ENCODE results near the gene VSIR.

Gene VSIR

DNA sequence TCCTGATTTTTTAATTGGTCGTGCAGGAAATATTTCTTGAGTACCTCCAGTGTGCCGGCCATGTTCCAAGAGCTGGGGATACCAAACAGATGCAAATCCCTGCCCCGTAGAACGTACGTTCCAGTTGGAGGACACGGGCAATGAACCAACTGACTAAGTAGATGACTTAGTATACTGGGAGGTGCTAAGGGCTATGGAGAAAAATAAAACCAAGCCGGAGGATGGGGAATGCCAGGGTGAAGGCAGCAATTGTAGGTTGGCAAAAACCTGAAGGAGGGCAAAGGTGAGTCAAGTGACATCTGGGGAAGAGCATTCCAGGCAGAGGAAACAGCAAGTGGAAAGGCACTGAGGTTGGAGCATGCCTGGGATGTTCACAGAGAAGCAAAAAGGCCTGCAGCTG is 6.8 kb upstream of the VSIR start:
- Histone ChIP-seq H3K9me3 (ENCODE audit: insufficient read depth, low read length) (no peaks in the 10 kb centered on the region), H3K4me3 (ENCODE audit: low read length) (no peak overlapping the region), H3K36me3 (replicated peaks; ENCODE audit: low read depth, low read length) (no peaks in the 10 kb centered on the region), H3K27me3 (ENCODE audit: low read depth, low read length) (peaks cover 5% of the 10 kb centered on the region; the same call in 1 of the 2 replicates), H3K4me1 (ENCODE audit: low read length) (peaks cover 17% of the 10 kb centered on the region), H2AFZ (ENCODE audit: low read depth, low read length) (no peak overlapping the region), H3K79me2 (ENCODE audit: low read length) (no peaks in the 10 kb centered on the region), H4K20me1 (ENCODE audit: insufficient read depth, low read length) (no peaks in the 10 kb centered on the region), H3K4me2 (ENCODE audit: low read length) (no peak overlapping the region), H3K9ac (ENCODE audit: low read length) (no peak overlapping the region), H3K27ac (ENCODE audit: low read length) (no peak overlapping the region)
- no peak for TF ChIP-seq EZH2phosphoT487 (IDR thresholded peaks at IDR 0.05; ENCODE audit: low read depth)
- TF ChIP-seq, protein P1, sequence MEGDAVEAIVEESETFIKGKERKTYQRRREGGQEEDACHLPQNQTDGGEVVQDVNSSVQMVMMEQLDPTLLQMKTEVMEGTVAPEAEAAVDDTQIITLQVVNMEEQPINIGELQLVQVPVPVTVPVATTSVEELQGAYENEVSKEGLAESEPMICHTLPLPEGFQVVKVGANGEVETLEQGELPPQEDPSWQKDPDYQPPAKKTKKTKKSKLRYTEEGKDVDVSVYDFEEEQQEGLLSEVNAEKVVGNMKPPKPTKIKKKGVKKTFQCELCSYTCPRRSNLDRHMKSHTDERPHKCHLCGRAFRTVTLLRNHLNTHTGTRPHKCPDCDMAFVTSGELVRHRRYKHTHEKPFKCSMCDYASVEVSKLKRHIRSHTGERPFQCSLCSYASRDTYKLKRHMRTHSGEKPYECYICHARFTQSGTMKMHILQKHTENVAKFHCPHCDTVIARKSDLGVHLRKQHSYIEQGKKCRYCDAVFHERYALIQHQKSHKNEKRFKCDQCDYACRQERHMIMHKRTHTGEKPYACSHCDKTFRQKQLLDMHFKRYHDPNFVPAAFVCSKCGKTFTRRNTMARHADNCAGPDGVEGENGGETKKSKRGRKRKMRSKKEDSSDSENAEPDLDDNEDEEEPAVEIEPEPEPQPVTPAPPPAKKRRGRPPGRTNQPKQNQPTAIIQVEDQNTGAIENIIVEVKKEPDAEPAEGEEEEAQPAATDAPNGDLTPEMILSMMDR (IDR thresholded peaks at IDR 0.05; ENCODE audit: low read depth, low read length): no peak

DNA sequence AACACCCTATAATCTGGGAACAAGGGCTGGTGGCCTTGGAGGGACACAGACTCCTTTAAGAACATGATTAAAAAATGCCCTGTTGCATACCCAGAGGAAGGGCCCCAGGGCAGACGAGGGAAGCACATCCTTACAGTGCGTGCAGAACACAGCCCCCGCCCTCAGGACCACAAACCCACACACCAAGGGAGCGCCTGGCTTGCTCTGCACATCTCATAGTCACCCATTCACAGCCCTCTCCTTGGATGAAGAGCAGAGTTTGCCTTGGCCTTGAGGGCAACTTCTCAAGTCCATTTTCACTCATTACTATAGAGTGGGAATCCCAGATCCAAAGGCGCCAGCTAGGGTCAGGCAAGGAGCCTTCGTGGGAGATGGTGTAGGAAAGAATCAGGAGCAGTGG is 6.3 kb upstream of the VSIR start:
- H3K4me1 ChIP-seq (ENCODE audit: low read length): peaks cover 22% of the 10 kb centered on the region
- no peak overlapping the region for H3K4me3 ChIP-seq (ENCODE audit: low read length)
- no peaks in the 10 kb centered on the region for H3K36me3 ChIP-seq (replicated peaks; ENCODE audit: low read depth, low read length)
- H3K27me3 ChIP-seq (ENCODE audit: low read depth, low read length): peaks cover 10% of the 10 kb centered on the region; the same call in 1 of the 2 replicates
- no peaks in the 10 kb centered on the region for H3K79me2 ChIP-seq (ENCODE audit: low read length)
- no peaks in the 10 kb centered on the region for H4K20me1 ChIP-seq (ENCODE audit: insufficient read depth, low read length)
- no peak overlapping the region for H3K9ac ChIP-seq (ENCODE audit: low read length)
- TF ChIP-seq, protein P1 (IDR thresholded peaks at IDR 0.05; ENCODE audit: low read depth, low read length): no peak
- no peak for TF ChIP-seq EZH2phosphoT487 (IDR thresholded peaks at IDR 0.05; ENCODE audit: low read depth)
- H3K27ac ChIP-seq (ENCODE audit: low read length): no peak overlapping the region
- no peak overlapping the region for H3K4me2 ChIP-seq (ENCODE audit: low read length)
- H2AFZ ChIP-seq (ENCODE audit: low read depth, low read length): no peak overlapping the region
- no peaks in the 10 kb centered on the region for H3K9me3 ChIP-seq (ENCODE audit: insufficient read depth, low read length)

DNA sequence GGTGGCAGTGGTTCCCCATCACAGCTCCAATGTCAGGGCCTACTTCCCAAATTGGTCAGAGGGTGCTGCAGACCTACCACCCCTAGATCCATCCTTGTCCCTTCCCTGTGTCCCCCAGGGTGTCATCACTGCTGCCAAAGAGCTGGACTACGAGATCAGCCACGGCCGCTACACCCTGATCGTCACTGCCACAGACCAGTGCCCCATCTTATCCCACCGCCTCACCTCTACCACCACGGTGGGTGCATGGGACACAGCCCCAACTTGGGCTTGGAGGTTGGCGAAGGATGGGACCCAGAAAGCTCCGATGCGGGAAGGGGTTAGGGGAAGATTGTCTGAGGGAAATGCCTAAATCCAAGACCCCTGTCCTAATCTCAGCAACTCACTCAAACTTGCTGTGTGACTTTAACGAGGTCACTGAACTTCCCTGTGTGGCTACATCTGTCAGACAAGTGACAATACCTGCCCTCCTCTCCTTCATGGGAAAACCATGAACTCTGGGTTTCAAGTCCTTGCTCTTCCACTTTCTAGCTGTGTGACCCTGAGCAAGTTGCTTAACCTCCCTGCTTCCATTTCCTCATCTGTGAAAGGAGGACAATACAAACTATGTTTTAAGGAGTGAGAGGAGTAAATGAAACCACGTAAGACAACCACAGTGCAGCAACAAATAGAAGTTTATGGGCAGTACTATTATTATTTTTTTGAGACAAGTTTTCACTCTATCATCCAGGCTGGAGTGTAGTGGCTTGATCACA is 4.9 kb upstream of the VSIR start:
- Histone ChIP-seq H4K20me1 (ENCODE audit: insufficient read depth, low read length) (no peaks in the 10 kb centered on the region), H3K36me3 (replicated peaks; ENCODE audit: low read depth, low read length) (no peaks in the 10 kb centered on the region), H3K9ac (ENCODE audit: low read length) (no peak overlapping the region), H3K4me2 (ENCODE audit: low read length) (no peak overlapping the region), H3K4me1 (ENCODE audit: low read length) (peaks cover 33% of the 10 kb centered on the region), H3K4me3 (ENCODE audit: low read length) (no peak overlapping the region), H3K79me2 (ENCODE audit: low read length) (no peaks in the 10 kb centered on the region), H3K27me3 (ENCODE audit: low read depth, low read length) (peaks cover 12% of the 10 kb centered on the region; the same call in 1 of the 2 replicates), H2AFZ (ENCODE audit: low read depth, low read length) (no peak overlapping the region), H3K9me3 (ENCODE audit: insufficient read depth, low read length) (no peaks in the 10 kb centered on the region), H3K27ac (ENCODE audit: low read length) (no peak overlapping the region)
- TF ChIP-seq, protein P1 (IDR thresholded peaks at IDR 0.05; ENCODE audit: low read depth, low read length): no peak
- TF ChIP-seq EZH2phosphoT487 (IDR thresholded peaks at IDR 0.05; ENCODE audit: low read depth): no peak

DNA sequence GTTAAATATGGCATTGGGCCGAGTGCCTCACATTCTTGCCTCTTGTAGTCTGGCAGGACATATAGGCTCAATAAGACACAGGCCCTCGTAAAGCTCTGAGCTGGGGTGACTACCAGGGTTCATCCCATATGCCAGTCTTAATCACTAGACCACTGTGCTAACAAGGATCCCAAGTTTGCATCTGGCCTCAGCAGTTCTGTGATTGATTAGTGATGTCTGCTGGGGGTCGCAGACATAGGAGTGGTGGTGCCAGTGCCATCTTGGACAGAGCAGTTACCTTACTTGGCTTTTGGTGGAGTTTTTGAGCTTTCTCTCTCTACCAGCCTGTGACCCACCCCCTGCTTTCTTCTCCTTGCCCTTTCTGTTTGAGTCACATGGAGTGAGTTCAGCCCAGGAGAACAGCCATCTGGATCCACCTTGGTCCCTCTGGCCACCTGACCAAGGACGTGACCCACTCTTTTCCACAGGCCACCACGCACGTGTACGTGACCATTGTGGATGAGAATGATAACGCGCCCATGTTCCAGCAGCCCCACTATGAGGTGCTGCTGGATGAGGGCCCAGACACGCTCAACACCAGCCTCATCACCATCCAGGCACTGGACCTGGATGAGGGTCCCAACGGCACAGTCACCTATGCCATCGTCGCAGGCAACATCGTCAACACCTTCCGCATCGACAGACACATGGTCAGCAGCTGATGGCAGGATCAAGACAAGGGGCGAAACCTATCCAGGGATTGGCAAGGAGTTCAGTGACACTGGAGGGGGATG is 4.1 kb upstream of the VSIR start:
- Histone ChIP-seq H3K27ac (ENCODE audit: low read length) (no peak overlapping the region), H2AFZ (ENCODE audit: low read depth, low read length) (no peak overlapping the region), H3K4me2 (ENCODE audit: low read length) (no peak overlapping the region), H3K9ac (ENCODE audit: low read length) (no peak overlapping the region), H3K4me3 (ENCODE audit: low read length) (no peak overlapping the region), H3K9me3 (ENCODE audit: insufficient read depth, low read length) (no peaks in the 10 kb centered on the region), H3K27me3 (ENCODE audit: low read depth, low read length) (peaks cover 10% of the 10 kb centered on the region; the same call in 1 of the 2 replicates), H3K36me3 (replicated peaks; ENCODE audit: low read depth, low read length) (no peaks in the 10 kb centered on the region), H3K4me1 (ENCODE audit: low read length) (peaks cover 33% of the 10 kb centered on the region), H4K20me1 (ENCODE audit: insufficient read depth, low read length) (no peaks in the 10 kb centered on the region), H3K79me2 (ENCODE audit: low read length) (no peaks in the 10 kb centered on the region)
- TF ChIP-seq EZH2phosphoT487 (IDR thresholded peaks at IDR 0.05; ENCODE audit: low read depth): no peak
- TF ChIP-seq, protein P1 (IDR thresholded peaks at IDR 0.05; ENCODE audit: low read depth, low read length): no peak
